ENCODE results near the gene HJV.
A peak's percentile ranks its signal among the peaks of the same experiment; 100 is the strongest.

The HJV gene

DNA sequence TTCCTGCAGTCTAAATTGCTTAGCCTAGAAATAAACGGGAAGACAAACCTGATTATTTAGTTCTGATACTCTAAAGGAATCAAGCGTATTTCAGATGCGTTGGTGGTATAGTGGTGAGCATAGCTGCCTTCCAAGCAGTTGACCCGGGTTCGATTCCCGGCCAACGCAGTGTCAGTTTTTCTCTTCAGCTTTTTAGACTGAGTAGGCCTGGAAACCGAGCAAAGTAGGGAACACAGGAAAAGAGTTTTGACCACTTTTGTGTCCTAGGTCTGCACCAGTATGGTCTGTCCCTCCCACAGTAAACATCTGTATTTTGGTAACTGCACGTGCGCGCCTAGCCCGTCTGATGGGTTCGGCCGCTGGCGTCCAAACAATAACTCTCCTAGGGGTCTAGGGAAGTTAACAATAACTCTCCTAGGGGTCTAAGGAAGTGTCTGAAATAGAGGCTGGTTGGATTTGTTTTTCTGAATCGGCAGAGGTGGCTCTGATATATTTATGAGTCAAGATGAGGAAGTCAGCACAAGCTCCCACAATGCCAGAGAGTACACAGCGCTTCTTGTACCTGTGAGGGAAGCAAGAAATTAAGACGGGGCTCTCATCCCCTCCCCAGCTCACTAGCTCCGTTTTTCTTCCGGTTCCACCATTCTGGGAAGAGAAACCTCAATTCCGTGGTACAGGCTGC, 15.6 kb upstream of the HJV start (continued):
- TF ChIP-seq, protein P1, sequence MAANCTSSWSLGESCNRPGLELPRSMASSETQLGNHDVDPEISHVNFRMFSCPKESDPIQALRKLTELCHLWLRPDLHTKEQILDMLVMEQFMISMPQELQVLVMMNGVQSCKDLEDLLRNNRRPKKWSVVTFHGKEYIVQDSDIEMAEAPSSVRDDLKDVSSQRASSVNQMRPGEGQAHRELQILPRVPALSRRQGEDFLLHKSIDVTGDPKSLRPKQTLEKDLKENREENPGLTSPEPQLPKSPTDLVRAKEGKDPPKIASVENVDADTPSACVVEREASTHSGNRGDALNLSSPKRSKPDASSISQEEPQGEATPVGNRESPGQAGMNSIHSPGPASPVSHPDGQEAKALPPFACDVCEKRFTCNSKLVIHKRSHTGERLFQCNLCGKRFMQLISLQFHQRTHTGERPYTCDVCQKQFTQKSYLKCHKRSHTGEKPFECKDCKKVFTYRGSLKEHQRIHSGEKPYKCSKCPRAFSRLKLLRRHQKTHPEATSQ (tag by site-specific recombination; IDR thresholded peaks at IDR 0.05) = no peak
- peak; percentile 78 for TF ChIP-seq GLIS1 (tag by site-specific recombination; IDR thresholded peaks at IDR 0.05)
- TF ChIP-seq TRIM28 (IDR thresholded peaks at IDR 0.05; ENCODE audit: borderline replicate concordance, low read length) = no peak
- TF ChIP-seq, protein P2, sequence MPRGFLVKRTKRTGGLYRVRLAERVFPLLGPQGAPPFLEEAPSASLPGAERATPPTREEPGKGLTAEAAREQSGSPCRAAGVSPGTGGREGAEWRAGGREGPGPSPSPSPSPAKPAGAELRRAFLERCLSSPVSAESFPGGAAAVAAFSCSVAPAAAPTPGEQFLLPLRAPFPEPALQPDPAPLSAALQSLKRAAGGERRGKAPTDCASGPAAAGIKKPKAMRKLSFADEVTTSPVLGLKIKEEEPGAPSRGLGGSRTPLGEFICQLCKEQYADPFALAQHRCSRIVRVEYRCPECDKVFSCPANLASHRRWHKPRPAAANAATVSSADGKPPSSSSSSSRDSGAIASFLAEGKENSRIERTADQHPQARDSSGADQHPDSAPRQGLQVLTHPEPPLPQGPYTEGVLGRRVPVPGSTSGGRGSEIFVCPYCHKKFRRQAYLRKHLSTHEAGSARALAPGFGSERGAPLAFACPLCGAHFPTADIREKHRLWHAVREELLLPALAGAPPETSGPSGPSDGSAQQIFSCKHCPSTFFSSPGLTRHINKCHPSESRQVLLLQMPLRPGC (tag by site-specific recombination; IDR thresholded peaks at IDR 0.05) = peak; percentile 54; the same call in 1 of the 2 replicates
- TF ChIP-seq ZNF341 (tag by site-specific recombination; IDR thresholded peaks at IDR 0.05; ENCODE audit: low read depth) = no peak
- no peak for TF ChIP-seq ZNF555 (tag by site-specific recombination; conservative IDR thresholded peaks at IDR 0.05)
- no peak for TF ChIP-seq ZNF624 (tag by site-specific recombination; IDR thresholded peaks at IDR 0.05)
- TF ChIP-seq, protein P3, sequence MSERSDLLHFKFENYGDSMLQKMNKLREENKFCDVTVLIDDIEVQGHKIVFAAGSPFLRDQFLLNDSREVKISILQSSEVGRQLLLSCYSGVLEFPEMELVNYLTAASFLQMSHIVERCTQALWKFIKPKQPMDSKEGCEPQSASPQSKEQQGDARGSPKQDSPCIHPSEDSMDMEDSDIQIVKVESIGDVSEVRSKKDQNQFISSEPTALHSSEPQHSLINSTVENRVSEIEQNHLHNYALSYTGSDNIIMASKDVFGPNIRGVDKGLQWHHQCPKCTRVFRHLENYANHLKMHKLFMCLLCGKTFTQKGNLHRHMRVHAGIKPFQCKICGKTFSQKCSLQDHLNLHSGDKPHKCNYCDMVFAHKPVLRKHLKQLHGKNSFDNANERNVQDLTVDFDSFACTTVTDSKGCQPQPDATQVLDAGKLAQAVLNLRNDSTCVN (tag by site-specific recombination; optimal IDR thresholded peaks at IDR 0.05) = peak; percentile 22
- TF ChIP-seq REPIN1 (tag by site-specific recombination; IDR thresholded peaks at IDR 0.05; ENCODE audit: low read depth) = no peak
- TF ChIP-seq ZNF664 (tag by site-specific recombination; IDR thresholded peaks at IDR 0.05) = no peak
- TF ChIP-seq ZNF248 (tag by site-specific recombination; IDR thresholded peaks at IDR 0.05) = no peak
- TF ChIP-seq ZNF112 (tag by site-specific recombination; IDR thresholded peaks at IDR 0.05) = no peak
- peak; percentile 95 for TF ChIP-seq IKZF3 (tag by site-specific recombination; IDR thresholded peaks at IDR 0.05)
- no peak for TF ChIP-seq ZNF350 (tag by site-specific recombination; IDR thresholded peaks at IDR 0.05)
- TF ChIP-seq, protein P4, sequence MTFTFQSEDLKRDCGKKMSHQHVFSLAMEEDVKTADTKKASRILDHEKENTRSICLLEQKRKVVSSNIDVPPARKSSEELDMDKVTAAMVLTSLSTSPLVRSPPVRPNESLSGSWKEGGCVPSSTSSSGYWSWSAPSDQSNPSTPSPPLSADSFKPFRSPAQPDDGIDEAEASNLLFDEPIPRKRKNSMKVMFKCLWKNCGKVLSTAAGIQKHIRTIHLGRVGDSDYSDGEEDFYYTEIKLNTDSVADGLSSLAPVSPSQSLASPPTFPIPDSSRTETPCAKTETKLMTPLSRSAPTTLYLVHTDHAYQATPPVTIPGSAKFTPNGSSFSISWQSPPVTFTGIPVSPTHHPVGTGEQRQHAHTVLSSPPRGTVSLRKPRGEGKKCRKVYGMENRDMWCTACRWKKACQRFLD (tag by site-specific recombination; IDR thresholded peaks at IDR 0.05) = no peak
- no peak for TF ChIP-seq MZF1 (tag by site-specific recombination; IDR thresholded peaks at IDR 0.05; ENCODE audit: borderline replicate concordance)
- no peak for TF ChIP-seq ZNF239 (tag by site-specific recombination; IDR thresholded peaks at IDR 0.05)
- TF ChIP-seq ZNF558 (tag by site-specific recombination; IDR thresholded peaks at IDR 0.05) = 0 out of 2 replicates have a peak, but pooled peaks have one; percentile 39
- no peak for TF ChIP-seq ZNF37A (tag by site-specific recombination; IDR thresholded peaks at IDR 0.05)
- TF ChIP-seq ZNF2 (tag by site-specific recombination; IDR thresholded peaks at IDR 0.05) = peak; percentile 75
- TF ChIP-seq, protein P5, sequence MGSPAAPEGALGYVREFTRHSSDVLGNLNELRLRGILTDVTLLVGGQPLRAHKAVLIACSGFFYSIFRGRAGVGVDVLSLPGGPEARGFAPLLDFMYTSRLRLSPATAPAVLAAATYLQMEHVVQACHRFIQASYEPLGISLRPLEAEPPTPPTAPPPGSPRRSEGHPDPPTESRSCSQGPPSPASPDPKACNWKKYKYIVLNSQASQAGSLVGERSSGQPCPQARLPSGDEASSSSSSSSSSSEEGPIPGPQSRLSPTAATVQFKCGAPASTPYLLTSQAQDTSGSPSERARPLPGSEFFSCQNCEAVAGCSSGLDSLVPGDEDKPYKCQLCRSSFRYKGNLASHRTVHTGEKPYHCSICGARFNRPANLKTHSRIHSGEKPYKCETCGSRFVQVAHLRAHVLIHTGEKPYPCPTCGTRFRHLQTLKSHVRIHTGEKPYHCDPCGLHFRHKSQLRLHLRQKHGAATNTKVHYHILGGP (tag by site-specific recombination; IDR thresholded peaks at IDR 0.05) = no peak
- TF ChIP-seq, protein P6, sequence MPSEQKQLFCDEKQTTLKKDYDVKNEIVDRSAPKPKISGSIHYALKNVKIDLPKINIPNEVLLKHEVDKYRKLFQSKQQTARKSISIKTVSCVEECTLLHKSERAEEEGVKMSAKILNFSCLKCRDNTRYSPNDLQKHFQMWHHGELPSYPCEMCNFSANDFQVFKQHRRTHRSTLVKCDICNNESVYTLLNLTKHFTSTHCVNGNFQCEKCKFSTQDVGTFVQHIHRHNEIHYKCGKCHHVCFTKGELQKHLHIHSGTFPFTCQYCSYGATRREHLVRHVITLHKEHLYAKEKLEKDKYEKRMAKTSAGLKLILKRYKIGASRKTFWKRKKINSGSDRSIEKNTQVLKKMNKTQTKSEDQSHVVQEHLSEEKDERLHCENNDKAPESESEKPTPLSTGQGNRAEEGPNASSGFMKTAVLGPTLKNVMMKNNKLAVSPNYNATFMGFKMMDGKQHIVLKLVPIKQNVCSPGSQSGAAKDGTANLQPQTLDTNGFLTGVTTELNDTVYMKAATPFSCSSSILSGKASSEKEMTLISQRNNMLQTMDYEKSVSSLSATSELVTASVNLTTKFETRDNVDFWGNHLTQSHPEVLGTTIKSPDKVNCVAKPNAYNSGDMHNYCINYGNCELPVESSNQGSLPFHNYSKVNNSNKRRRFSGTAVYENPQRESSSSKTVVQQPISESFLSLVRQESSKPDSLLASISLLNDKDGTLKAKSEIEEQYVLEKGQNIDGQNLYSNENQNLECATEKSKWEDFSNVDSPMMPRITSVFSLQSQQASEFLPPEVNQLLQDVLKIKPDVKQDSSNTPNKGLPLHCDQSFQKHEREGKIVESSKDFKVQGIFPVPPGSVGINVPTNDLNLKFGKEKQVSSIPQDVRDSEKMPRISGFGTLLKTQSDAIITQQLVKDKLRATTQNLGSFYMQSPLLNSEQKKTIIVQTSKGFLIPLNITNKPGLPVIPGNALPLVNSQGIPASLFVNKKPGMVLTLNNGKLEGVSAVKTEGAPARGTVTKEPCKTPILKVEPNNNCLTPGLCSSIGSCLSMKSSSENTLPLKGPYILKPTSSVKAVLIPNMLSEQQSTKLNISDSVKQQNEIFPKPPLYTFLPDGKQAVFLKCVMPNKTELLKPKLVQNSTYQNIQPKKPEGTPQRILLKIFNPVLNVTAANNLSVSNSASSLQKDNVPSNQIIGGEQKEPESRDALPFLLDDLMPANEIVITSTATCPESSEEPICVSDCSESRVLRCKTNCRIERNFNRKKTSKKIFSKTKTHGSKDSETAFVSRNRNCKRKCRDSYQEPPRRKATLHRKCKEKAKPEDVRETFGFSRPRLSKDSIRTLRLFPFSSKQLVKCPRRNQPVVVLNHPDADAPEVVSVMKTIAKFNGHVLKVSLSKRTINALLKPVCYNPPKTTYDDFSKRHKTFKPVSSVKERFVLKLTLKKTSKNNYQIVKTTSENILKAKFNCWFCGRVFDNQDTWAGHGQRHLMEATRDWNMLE (tag by site-specific recombination; conservative IDR thresholded peaks at IDR 0.05; ENCODE audit: low read depth) = no peak
- TF ChIP-seq ZNF701 (tag by site-specific recombination; IDR thresholded peaks at IDR 0.05) = peak; percentile 14; the same call in 1 of the 2 replicates
- TF ChIP-seq HOXD13 (CRISPR knock-in tag; IDR thresholded peaks at IDR 0.05; ENCODE audit: borderline replicate concordance) = no peak
- peak; percentile 98 for TF ChIP-seq ZNF660 (tag by site-specific recombination; IDR thresholded peaks at IDR 0.05)
- TF ChIP-seq ZNF830 (tag by site-specific recombination; IDR thresholded peaks at IDR 0.05; ENCODE audit: low read depth) = no peak
- TF ChIP-seq, protein P7, sequence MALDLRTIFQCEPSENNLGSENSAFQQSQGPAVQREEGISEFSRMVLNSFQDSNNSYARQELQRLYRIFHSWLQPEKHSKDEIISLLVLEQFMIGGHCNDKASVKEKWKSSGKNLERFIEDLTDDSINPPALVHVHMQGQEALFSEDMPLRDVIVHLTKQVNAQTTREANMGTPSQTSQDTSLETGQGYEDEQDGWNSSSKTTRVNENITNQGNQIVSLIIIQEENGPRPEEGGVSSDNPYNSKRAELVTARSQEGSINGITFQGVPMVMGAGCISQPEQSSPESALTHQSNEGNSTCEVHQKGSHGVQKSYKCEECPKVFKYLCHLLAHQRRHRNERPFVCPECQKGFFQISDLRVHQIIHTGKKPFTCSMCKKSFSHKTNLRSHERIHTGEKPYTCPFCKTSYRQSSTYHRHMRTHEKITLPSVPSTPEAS (tag by site-specific recombination; IDR thresholded peaks at IDR 0.05) = no peak
